MCF 10A (cell line): ENCODE measurements around the gene STMN3. TPM values are rescaled to one million over a fixed set of nuclear protein-coding genes. Genes with fewer than 3 reads are reported as not detected.
A peak's percentile ranks its signal among the peaks of the same experiment; 100 is the strongest.

ENCODE experiments used
- BruUV-seq: library from RNA; stranded (reverse); fragments of 400-500 nt; replicated peaks from 2 replicates; lab custom pipeline; 2021; lab: Mats Ljungman, UMichigan
- CTCF ChIA-PET: fragments of 300-600 bp; sonication (Branson Sonifier 250); formaldehyde crosslinking; extraction: SDS; loops from one replicate; lab custom pipeline; 2021; ENCODE audit warnings: antibody characterized with exemption, inconsistent platforms; lab: Yijun Ruan, JAX
- POLR2A ChIA-PET: fragments of 300-600, 350-650 bp; sonication (Branson Sonifier 250); formaldehyde crosslinking; extraction: SDS; loops from one replicate; lab custom pipeline; 2020; ENCODE audit warnings: antibody characterized with exemption, inconsistent platforms; lab: Yijun Ruan, JAX
- DNase-seq: peaks from one replicate; pipeline ENCODE4 v3.0.0-alpha.2; 2018; ENCODE audit not compliant: unreplicated experiment
- H3K27ac Mint-ChIP-seq: one replicate; pipeline ENCODE4 v1.8.0; 2022; ENCODE audit warnings: mild to moderate bottlenecking, low read depth, mixed read lengths; ENCODE audit not compliant: unreplicated experiment
- H3K27me3 Mint-ChIP-seq: one replicate; pipeline ENCODE4 v1.8.0; 2022; ENCODE audit warnings: mixed read lengths; ENCODE audit not compliant: insufficient read depth, unreplicated experiment
- H3K36me3 Mint-ChIP-seq: one replicate; pipeline ENCODE4 v1.8.0; 2022; ENCODE audit warnings: mild to moderate bottlenecking, moderate library complexity, mixed read lengths; ENCODE audit not compliant: insufficient read depth, unreplicated experiment
- H3K4me1 Mint-ChIP-seq: one replicate; pipeline ENCODE4 v1.8.0; 2022; ENCODE audit warnings: mixed read lengths; ENCODE audit not compliant: insufficient read depth, unreplicated experiment
- H3K4me3 Mint-ChIP-seq: one replicate; pipeline ENCODE4 v1.8.0; 2022; ENCODE audit warnings: mild to moderate bottlenecking, moderate library complexity, mixed read lengths; ENCODE audit not compliant: unreplicated experiment
- H3K9me3 Mint-ChIP-seq: one replicate; pipeline ENCODE4 v1.8.0; 2022; ENCODE audit warnings: mixed read lengths; ENCODE audit not compliant: unreplicated experiment
- CTCF ChIP-seq: fragments of 200-600 bp; IDR thresholded peaks from one replicate; pipeline ENCODE4 v1.8.0; 2022; ENCODE audit warnings: antibody characterized with exemption, mild to moderate bottlenecking; ENCODE audit not compliant: unreplicated experiment
- intact Hi-C: fragments of 100-400 bp; cut with micrococcal nuclease; formaldehyde crosslinking; loops from 2 replicates; pipeline ENCODE4 v1.14.1; 2022
- total RNA-seq: library from RNA; stranded (reverse); gene quantifications from 2 replicates; pipeline ENCODE4 v1.2.3, GENCODE V29; 2022

The STMN3 gene
- total RNA-seq, 1 experiment from 2014 or later = 5.3 TPM

DNA sequence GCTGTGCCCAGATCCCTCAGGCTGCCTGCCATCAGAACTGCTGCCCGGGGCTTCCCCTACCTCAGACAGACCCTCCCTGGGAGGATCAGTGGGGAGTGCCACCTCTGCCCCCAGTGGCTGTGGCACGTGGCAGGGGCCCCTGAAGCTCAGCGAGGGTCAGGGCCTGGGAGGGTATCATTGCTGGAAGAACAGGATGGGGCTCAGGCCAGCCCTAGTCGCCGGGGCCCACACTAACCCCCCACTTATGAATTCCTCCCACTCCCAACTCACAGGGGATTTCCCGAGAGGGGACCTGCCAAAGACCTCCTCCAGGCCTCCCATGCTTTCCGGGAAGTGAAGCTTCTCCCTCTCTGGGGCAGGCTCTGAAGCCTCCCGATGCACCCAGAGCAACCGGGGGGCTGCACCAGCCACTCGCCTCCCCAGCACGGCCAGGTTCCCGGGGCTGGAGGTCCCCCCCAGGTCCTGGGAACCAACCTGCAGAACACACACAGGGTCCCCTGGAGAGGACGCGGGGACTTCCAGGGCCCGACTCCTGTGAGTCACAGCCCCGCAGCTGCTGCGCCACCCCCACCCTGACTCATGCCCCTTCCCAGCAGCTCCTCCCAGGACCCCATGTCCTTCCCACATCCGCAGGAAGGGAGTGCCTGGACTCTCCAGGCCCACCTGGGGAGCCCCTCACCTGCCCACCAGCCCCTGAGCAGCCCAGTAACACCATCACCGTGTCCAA is 45.7 kb upstream of the STMN3 start:
- POLR2A ChIA-PET = interaction anchor here (0.6 to 5.4 kb wide), 26 partner anchors 9 to 363 kb away, joined by 3 to 79 read pairs (median 4); partner anchors contain the start of genes ARFRP1, GMEB2, PRPF6 and PTK6
- no peak for TF ChIP-seq CTCF
- DNase-seq = peak; percentile 94
- no TSS peak for BruUV-seq
- Mint-ChIP-seq H3K4me1 (peaks cover 17% of the 10 kb centered on the region), H3K27ac (peak overlapping the region; percentile 75), H3K4me3 (peak overlapping the region; percentile 72), H3K36me3 (peaks cover 60% of the 10 kb centered on the region), H3K27me3 (no peaks in the 10 kb centered on the region), H3K9me3 (no peaks in the 10 kb centered on the region)
- intact Hi-C loops = loop anchor here (2.0 to 5.0 kb wide), 3 partner anchors 16 to 162 kb away; partner anchors contain the start of genes PTK6 and RTEL1
- CTCF ChIA-PET = interaction anchor here (0.7 to 2.0 kb wide), 5 partner anchors 8 to 161 kb away, joined by 3 to 7 read pairs (median 5); partner anchors contain the start of genes ARFRP1, PTK6, STMN3 and ZGPAT

DNA sequence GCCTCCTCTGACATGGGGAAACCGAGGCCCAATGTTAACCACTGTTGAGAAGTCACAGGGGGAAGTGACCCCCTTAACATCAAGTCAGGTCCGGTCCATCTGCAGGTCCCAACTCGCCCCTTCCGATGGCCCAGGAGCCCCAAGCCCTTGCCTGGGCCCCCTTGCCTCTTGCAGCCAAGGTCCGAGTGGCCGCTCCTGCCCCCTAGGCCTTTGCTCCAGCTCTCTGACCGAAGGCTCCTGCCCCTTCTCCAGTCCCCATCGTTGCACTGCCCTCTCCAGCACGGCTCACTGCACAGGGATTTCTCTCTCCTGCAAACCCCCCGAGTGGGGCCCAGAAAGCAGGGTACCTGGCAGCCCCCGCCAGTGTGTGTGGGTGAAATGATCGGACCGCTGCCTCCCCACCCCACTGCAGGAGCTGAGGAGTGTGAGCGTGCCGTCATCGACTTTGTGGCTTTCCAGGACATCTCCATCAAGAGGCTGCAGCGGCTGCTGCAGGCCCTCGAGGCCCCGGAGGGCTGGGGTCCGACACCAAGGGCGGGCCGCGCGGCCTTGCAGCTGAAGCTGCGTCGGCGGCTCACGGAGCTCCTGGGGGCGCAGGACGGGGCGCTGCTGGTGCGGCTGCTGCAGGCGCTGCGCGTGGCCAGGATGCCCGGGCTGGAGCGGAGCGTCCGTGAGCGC is 44.8 kb upstream of the STMN3 start:
- no peaks in the 10 kb centered on the region for H3K9me3 Mint-ChIP-seq
- H3K36me3 Mint-ChIP-seq = peaks cover 59% of the 10 kb centered on the region
- H3K4me1 Mint-ChIP-seq = peaks cover 15% of the 10 kb centered on the region
- H3K27ac Mint-ChIP-seq = no peak overlapping the region
- no peaks in the 10 kb centered on the region for H3K27me3 Mint-ChIP-seq
- BruUV-seq = no TSS peak
- intact Hi-C loops = loop anchor here (2.0 to 5.0 kb wide), 4 partner anchors 15 to 161 kb away; partner anchors contain the start of genes PTK6 and RTEL1
- DNase-seq = peak; percentile 44
- CTCF ChIA-PET = interaction anchor here (0.7 to 2.0 kb wide), 5 partner anchors 9 to 160 kb away, joined by 3 to 7 read pairs (median 5); partner anchors contain the start of genes ARFRP1, PTK6, STMN3 and ZGPAT
- no peak for TF ChIP-seq CTCF
- POLR2A ChIA-PET = interaction anchor here (0.6 to 5.4 kb wide), 22 partner anchors 9 to 347 kb away, joined by 3 to 79 read pairs (median 5); partner anchors contain the start of genes ARFRP1, GMEB2, PPDPF and PRPF6
- H3K4me3 Mint-ChIP-seq = peak overlapping the region; percentile 72

DNA sequence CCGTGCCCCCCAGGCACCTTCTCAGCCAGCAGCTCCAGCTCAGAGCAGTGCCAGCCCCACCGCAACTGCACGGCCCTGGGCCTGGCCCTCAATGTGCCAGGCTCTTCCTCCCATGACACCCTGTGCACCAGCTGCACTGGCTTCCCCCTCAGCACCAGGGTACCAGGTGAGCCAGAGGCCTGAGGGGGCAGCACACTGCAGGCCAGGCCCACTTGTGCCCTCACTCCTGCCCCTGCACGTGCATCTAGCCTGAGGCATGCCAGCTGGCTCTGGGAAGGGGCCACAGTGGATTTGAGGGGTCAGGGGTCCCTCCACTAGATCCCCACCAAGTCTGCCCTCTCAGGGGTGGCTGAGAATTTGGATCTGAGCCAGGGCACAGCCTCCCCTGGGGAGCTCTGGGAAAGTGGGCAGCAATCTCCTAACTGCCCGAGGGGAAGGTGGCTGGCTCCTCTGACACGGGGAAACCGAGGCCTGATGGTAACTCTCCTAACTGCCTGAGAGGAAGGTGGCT is 44.2 kb upstream of the STMN3 start:
- intact Hi-C loops = loop anchor here (2.0 to 5.0 kb wide), 3 partner anchors 40 to 160 kb away; partner anchors contain the start of genes PTK6 and RTEL1
- POLR2A ChIA-PET = interaction anchor here (0.6 to 5.4 kb wide), 17 partner anchors 10 to 259 kb away, joined by 3 to 79 read pairs (median 9); partner anchors contain the start of genes ARFRP1, PPDPF, PTK6 and RTEL1
- Mint-ChIP-seq H3K36me3 (peaks cover 59% of the 10 kb centered on the region), H3K4me1 (peaks cover 12% of the 10 kb centered on the region), H3K9me3 (no peaks in the 10 kb centered on the region), H3K27me3 (no peaks in the 10 kb centered on the region), H3K27ac (peak overlapping the region; percentile 51), H3K4me3 (peak overlapping the region; percentile 72)
- peak; percentile 39 for DNase-seq
- no TSS peak for BruUV-seq
- TF ChIP-seq CTCF = no peak
- CTCF ChIA-PET = interaction anchor here (0.6 to 2.0 kb wide), 4 partner anchors 9 to 559 kb away, joined by 4 to 7 read pairs (median 4); partner anchors contain the start of genes ARFRP1 and ZGPAT
